ENCODE results near the gene NT5DC1.

NT5DC1 gene

DNA sequence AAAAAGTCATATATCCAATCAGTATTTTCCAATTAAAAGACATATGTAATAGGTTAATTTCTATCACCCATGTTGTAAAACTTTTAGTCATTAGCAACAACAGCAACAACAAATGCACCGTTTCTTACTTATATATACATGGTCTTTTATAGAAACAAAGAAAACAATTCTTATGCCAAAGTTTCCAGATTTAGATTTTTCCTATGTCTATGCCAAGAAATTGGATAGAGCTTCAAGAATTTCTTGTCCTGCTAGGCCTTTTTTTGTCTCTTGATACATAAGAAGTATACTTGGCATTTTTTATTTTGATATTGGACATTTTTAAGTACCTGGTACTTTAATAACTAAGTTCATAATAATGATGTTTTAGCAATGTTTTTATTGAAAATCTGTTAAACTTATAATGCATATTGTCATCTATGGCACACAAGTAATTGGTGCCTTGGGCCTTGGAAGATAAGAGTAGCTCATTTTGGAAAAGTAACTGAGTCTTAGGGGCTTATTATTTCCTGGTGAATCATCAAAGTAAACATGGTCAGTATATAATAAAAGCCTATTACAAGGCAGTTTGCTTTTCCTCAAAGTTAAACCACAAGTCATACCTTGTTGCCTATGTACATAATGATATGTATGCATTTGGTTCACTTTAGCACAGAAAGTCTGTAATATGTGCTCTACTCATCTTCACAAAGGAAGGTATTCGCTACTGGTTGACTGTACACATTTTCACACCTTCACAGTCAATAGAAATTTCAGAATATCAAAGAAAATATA, 29.9 kb upstream of the NT5DC1 start:
- TF ChIP-seq CTCF (IDR thresholded peaks at IDR 0.05; ENCODE audit: borderline replicate concordance, extremely low read depth, low read length, poor library complexity, severe bottlenecking) (no peak), EZH2 (IDR thresholded peaks at IDR 0.05; ENCODE audit: borderline replicate concordance, low read depth, low read length, severe bottlenecking) (no peak)
- no peaks in the 10 kb centered on the region for H3K4me1 ChIP-seq (ENCODE audit: insufficient read depth, low read length)
- H3K36me3 ChIP-seq (ENCODE audit: insufficient read depth, low read length) = no peaks in the 10 kb centered on the region

GRCh38 chr6:116072368-116072767, 28.3 kb upstream of the NT5DC1 start:
- Histone ChIP-seq H3K9ac (ENCODE audit: low read depth, low read length) (no peak overlapping the region), H3K4me1 (ENCODE audit: insufficient read depth, low read length) (no peaks in the 10 kb centered on the region), H3K4me3 (ENCODE audit: low read depth in 1 of 2, low read length in 2 of 2) (no peak overlapping the region), H3K27ac (ENCODE audit: low read length) (no peak overlapping the region), H3K36me3 (ENCODE audit: insufficient read depth, low read length) (no peaks in the 10 kb centered on the region), H3K4me2 (ENCODE audit: insufficient read depth, low read length) (no peak overlapping the region), H3K27me3 (ENCODE audit: insufficient read depth, low read length, poor library complexity) (no peaks in the 10 kb centered on the region), H3K79me2 (ENCODE audit: insufficient read depth, low read length) (no peaks in the 10 kb centered on the region), H2AFZ (ENCODE audit: low read depth, low read length) (no peak overlapping the region), H3K9me3 (ENCODE audit: insufficient read depth, low read length, severe bottlenecking) (no peaks in the 10 kb centered on the region), H4K20me1 (ENCODE audit: insufficient read depth, low read length) (no peaks in the 10 kb centered on the region)
- DNase-seq (no peak), ATAC-seq (ENCODE audit: insufficient read depth, low read depth) (no peak)
- no peak for TF ChIP-seq EZH2 (IDR thresholded peaks at IDR 0.05; ENCODE audit: borderline replicate concordance, low read depth, low read length, severe bottlenecking)
- TF ChIP-seq CTCF (IDR thresholded peaks at IDR 0.05; ENCODE audit: borderline replicate concordance, extremely low read depth, low read length, poor library complexity, severe bottlenecking) = no peak

More for the DNA sequence above, 29.9 kb upstream of the NT5DC1 start:
- Histone ChIP-seq H3K4me3 (ENCODE audit: low read depth in 1 of 2, low read length in 2 of 2) (no peak overlapping the region), H3K9ac (ENCODE audit: low read depth, low read length) (no peak overlapping the region), H3K27ac (ENCODE audit: low read length) (no peak overlapping the region), H3K27me3 (ENCODE audit: insufficient read depth, low read length, poor library complexity) (no peaks in the 10 kb centered on the region), H3K4me2 (ENCODE audit: insufficient read depth, low read length) (no peak overlapping the region), H3K79me2 (ENCODE audit: insufficient read depth, low read length) (no peaks in the 10 kb centered on the region), H2AFZ (ENCODE audit: low read depth, low read length) (no peak overlapping the region), H4K20me1 (ENCODE audit: insufficient read depth, low read length) (no peaks in the 10 kb centered on the region), H3K9me3 (ENCODE audit: insufficient read depth, low read length, severe bottlenecking) (no peaks in the 10 kb centered on the region)
- ATAC-seq (ENCODE audit: insufficient read depth, low read depth) (no peak), DNase-seq (no peak)

GRCh38 chr6:116073765-116074440, 26.8 kb upstream of the NT5DC1 start:
- H2AFZ ChIP-seq (ENCODE audit: low read depth, low read length) = no peak overlapping the region
- no peaks in the 10 kb centered on the region for H3K4me1 ChIP-seq (ENCODE audit: insufficient read depth, low read length)
- H3K27me3 ChIP-seq (ENCODE audit: insufficient read depth, low read length, poor library complexity) = no peaks in the 10 kb centered on the region
- TF ChIP-seq EZH2 (IDR thresholded peaks at IDR 0.05; ENCODE audit: borderline replicate concordance, low read depth, low read length, severe bottlenecking) (no peak), CTCF (IDR thresholded peaks at IDR 0.05; ENCODE audit: borderline replicate concordance, extremely low read depth, low read length, poor library complexity, severe bottlenecking) (no peak)
- no peaks in the 10 kb centered on the region for H3K79me2 ChIP-seq (ENCODE audit: insufficient read depth, low read length)
- no peaks in the 10 kb centered on the region for H4K20me1 ChIP-seq (ENCODE audit: insufficient read depth, low read length)
- no peaks in the 10 kb centered on the region for H3K9me3 ChIP-seq (ENCODE audit: insufficient read depth, low read length, severe bottlenecking)
- H3K4me2 ChIP-seq (ENCODE audit: insufficient read depth, low read length) = no peak overlapping the region
- no peak overlapping the region for H3K27ac ChIP-seq (ENCODE audit: low read length)
- ATAC-seq (ENCODE audit: insufficient read depth, low read depth) = no peak
- no peak overlapping the region for H3K4me3 ChIP-seq (ENCODE audit: low read depth in 1 of 2, low read length in 2 of 2)
- DNase-seq = no peak
- H3K36me3 ChIP-seq (ENCODE audit: insufficient read depth, low read length) = no peaks in the 10 kb centered on the region
- no peak overlapping the region for H3K9ac ChIP-seq (ENCODE audit: low read depth, low read length)
